ENCODE measurements around the gene SERTAD2.

Gene SERTAD2

DNA sequence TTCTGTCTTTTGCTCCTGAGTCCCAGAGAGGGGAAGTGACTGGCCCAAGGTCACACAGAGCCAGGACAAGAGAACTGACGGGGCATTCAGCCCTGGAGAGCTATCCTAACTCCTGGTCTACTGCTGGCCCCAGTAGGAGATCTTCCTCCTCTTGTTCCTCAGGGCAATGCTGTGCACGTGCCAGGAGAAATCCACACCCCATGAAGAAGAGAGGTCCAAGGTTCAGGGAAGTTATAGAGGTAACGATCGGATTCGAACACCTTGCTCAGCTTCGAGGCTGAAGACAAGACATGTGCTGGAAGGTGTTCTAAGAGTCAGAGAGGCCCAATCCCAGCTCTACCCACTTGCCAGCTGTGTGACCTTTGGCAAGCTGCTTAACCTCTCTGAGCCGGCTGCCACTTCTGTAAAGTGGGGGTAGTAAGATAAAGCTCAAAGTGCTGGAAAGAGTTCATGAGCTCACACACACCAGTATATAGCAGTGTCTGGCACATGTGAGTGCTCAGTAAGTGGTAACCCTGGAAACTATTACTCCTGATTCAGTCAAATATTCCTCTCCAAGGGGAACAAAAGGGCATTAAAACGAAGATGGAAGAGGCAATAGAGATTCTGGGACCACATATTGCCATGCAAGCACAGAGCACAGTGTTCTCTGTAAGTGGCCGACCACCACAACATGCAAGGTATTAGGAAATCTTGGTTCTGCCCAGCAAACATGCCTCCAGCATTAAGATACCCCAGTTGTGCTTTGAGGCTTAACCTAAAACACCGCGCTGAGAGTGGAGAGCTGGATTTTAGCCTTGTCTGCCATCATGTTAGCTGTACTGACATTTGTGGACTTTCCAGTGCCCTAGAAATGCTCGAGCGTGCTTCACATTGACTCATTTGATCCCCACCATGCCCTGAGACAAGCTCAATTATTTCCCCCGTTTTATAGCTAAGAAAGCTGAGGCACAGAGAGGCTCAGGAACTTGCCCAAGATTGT, 25.6 kb downstream of the SERTAD2 start:
- no peak for DNase-seq

DNA sequence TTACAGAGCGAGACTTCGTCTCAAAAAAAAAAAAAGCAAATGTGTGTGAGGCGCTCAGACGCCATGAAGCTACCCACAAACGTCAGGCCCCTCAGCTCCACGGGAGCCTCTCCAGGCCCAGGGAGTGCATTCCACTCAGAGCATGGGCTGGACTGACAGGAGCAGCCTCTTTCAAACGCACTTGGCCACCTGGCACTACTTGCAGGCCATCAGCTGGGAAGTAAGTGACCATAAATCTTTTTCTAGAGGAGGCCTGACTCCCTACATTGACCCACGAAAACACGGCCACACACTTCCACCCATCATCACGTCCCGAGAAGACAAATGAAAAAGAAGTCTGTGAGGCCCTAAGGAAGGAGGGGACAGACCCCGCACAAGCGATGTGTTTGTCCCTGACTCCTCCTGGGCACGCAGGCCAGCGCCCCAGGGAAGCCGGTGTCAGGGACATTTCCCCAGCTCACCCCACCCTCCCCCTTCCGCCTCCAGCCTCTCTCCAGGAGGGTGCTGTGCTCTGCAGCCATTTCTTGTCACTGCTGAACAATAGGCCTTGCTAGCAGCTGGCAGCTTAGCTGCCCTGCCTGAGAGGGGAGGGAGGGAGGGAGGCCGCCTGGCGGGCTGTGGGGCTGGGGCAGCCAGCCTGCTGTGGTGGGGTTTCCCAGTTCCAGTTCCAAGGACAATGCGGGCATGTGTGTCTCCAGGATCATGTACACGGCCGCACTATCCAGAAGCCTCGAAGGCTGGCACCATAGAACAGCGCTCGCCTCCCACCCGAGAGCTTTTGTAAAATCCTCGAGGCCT, 26.6 kb downstream of the SERTAD2 start:
- no peak for DNase-seq

DNA sequence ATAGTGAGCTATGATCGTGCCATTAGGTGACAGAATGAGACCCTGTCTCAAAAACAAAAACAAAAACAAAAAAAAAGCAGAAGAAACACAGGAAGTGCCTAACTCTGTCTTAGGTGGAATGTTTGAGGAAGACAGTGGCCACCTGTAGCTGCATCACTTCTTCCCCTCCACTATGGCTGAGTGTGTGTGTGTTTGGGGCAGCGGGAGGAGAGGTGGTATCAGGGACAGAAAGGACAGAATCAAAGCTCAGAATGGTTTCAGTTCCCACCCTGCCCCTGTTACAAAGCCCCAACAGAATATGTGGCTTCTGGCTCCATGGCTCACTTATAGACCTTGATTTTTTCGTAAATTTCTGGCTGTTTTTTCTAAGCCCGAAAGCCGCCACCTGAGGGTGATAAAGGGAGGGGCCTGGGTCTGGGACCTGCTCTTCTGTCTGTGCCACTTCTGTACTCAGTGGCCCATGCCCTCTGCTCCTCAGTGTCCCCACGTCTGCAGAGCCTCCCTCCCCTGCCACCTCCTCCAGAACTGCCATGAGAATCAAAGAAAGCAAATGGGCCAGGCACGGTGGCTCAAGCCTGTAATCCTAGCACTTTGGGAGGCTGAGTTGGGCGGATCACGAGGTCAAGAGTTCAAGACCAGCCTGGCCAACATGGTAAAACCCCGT, 27.4 kb downstream of the SERTAD2 start:
- no peak for DNase-seq

DNA sequence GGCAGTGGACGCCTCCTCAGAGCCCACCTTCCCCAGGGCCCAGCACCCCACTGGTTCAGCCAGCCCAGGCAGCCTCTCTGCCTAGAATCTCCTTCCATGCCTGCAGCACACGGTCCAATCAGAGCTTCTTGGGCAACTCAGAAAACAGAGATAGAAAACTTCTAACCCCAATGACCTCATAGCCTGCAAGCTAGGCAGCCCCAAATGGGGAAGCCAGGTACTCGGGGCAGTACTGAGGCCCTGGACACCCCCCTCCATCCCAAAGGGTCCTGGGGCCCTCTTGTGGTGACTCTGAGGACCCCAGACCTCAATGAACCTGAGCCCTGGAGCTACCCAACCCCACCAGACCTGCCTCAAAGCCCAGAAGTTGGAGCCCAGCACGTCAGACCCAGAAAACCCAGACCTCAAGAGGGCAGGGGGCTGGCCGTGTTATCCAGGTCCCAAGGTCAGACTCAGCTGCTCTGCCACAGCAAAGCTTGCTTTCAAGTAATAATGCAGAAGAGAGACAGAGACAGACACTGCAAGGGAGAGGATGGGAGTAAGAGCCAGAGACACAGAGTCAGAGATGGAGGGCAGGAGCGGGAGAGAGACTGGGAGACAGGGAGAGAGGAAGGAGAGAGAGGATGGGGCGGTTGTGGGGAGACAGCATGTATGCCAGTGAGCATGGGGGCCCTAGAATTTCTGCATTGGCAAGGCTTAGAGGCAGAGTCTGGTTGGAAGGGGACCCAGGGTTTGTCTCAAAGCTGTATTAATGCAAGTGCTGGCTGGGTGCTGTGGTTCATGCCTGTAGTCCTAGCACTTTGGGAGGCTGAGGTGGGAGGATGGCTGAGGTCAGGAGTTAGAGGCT, 28.2 kb downstream of the SERTAD2 start:
- DNase-seq = no peak

DNA sequence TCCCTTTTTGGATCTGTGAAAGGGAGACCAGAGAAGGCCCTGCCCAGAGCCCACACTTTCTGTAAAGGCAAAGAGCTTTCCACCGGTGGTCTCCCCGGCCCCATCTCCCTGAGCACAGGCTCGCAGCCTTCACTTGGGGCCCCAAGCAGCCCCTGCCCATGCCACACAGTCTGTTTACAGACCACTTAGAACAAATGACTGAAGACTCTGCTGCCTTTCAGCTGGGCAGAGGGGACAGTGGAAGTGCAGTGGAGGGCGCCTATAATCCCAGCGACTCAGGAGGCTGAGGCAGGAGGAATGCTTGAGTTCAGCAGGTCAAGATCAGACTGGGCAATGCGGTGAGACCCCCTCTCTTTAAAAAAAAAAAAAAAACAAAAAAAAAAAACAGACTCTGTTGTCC, 28.9 kb downstream of the SERTAD2 start:
- no peak for DNase-seq

DNA sequence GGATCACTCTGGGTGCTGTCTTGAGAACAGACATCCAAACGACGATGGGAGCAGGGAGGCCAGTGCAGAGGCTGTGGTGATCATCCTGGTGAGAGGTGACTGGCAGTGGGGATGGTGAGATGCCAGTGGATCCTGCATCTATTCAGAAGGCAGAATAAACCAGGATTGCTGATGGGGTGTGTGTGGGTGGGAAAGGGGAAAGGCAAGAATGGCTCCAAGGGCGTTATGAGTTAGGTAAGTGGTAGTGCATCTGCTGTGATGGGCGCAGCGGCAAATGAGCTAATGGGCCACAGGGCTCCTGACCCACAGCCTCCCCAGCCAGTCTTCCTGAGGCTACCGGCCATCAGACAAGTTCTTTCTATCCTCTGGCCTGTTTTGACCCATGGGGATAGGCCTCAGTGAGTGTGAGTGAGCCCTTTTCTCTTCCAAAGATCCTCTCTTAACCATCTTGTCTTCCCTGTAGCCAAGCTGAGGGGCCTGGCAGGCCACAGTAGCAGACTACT, 29.6 kb downstream of the SERTAD2 start:
- DNase-seq = no peak

DNA sequence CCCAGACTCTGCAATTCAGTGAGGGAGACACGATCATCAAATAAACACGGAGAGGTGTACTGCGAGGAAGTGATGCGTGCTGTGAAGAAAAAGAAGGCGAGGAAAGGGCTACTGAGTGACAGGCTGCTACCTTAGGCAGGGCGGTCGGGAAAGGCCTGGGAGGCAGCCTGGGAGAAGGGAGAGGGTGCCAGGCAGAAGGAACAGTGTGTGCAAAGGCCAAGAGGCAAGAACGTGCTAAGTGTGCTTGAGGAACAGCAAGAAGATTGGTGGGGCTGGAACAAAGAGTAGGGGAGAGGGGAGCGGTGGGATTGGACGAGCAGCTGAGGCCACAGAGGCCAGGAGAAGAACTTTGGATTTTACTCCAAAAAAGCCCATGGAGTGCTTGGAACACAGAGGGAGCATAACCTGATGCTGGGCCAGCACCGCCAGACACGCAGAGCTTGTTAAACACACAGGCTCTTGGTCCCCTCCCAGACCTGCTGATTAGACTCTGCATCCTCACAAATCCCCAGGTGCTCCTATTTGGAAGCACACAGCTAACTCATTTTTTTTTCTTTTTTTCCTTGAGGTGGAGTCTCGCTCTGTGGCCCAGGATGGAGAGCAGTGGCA, 30.4 kb downstream of the SERTAD2 start:
- no peak for DNase-seq

DNA sequence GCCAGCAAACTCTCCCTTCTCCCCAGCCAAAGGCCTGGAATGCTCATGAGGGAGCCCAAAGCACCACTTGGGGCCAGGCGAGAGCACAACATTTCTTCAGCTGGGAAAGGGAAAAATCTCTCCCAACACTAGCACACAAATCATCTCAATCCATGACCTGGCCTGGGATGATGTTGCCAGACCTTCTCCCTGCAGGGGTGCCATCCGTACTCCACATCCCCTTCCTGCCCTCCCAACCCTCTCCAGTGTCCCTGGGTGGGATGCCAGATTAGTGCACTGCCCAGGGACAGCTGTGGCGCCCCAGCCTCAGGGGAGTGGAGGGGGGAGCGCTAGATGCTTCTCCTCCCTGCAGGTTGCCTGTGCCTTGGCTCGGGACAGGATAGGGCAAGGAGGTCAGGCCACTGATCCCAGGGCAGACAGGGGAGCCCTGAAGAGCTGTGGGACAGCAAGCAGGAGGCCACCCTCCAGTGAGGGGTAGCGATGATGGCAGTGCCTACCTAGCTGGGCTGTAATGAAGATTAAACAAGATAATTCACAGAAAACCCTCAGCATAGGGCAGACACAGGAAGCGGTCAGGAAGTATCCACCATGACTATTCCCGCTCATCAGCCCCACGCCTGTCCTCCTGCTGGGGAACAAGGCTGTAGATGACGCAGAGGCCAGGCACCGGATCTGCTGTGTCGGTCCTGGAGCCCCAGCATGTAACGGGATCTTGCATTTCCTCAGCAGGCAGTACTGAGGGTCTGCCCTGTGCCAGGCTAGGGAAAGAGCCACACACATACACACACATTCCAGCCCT, 31.1 kb downstream of the SERTAD2 start:
- DNase-seq = no peak

DNA sequence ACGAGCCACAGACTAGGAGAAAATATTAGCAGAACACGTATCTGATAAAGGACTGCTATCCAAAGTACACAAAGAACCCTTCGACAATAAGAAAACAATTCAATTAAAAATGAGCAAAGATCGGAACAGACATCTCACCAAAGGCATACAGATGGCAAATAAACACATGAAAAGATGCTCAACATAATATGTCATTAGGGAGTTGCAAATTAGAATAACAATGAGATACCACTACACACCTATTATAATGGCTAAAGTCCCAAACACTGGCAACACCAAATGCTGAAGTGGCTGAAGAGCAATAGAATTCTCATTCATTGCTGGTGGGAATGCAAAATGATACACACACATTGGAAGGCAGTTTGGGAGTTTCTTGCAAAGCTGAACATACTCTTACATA, 33.1 kb downstream of the SERTAD2 start:
- DNase-seq = no peak

DNA sequence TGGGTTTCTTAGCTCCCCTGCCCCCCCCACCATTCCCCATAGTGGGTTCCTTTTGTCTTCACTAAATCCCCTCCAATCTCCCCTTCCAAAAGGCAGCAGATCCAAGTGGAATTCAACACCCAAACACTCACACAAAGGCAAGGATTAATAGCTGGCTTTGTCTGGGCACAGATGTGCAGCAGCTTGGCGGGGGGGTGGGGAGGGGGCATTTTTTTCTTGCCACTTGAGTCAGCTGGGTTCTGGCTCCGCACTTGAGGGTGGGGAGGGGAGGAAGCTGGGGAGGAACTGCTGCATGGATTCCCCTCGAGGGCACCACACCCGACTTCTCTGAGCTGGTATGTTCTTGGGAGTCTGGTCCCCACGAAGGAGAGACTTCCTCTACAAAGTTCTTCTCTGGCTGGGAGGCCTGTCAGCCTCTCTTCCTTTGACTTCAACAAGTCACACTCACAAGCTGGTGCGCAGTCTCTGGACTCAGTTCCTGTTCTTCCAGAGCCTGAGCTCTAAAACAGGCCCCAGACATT, 36.0 kb downstream of the SERTAD2 start:
- DNase-seq = no peak

DNA sequence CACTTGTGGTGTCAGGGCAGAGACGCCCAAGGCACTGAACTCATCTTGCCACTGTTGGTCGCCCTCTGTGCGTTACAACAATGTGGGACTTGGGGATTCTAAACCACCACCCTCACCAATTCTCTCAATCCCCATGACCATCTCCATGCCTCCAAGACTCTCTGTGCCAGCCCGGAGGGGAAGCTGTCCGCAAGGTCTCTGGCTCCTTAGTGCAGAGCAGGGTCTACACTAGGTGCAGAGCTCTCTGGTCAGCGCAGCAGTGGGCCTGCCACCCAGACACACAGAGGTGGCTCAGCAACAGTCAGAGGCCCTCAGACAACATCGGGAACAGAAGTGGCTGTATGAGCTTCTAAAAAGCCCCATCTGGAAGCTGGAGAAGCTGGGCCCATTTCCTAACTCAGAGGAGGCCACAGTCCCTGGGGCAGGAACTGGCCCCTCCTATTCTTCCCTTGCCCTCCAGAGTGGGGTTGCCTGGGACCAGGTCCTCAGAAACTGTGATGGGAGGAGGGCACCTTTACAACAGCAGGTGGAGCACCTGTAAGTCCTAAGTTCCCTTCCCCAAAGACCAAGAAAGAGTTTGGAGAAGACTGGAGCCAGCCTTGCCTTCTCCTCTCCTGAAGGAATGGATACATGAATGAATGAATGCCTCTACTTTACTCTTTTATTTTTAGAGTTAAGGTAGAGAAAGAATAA, 37.7 kb downstream of the SERTAD2 start:
- no peak for DNase-seq

DNA sequence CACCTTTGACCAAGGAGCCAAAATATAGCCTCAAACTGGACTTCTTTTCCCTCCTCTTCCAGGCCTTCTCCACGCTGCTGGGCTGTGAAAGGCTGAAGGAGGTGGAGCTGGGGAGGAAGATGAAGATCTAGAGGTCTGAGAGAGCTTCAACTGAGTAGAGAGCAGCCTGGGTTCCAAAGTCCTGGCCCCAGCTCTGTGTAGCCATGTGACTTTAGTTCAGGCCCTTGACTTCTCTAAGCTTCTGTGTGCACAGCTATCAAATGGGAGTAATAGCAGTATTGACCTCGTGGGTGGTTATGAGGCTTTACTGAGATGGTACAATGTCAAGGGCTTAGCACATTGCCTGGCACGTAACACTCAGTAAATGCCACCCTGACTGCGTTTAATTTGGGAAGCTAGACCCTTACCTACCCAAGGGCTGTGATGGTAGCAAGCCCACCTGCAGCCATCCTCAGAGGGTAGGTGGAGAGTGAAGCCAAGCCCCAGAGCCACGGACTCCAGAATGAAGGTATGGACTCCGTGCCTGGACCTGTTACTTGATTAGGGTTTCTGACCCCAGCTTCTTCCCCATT, 38.4 kb downstream of the SERTAD2 start:
- no peak for DNase-seq

DNA sequence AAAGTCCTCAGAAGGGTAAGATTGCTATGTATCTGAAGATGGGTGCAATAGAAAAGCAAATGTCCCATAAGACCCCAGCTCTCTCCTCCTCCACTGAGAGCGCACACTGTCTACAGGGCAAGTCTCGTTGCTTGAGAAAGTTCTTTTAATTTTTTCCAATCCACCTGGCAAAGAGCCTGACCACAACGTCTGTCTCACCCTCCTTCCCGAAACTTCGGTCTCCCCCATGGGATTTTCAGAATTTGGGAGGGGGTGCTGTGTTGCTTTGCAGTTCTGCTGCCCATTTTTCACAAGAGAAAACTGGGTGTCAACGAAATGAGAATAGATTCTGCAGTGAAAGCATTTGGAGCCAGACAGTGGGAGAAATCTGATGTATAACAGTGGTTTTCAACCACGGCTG, 40.4 kb downstream of the SERTAD2 start:
- DNase-seq = no peak

DNA sequence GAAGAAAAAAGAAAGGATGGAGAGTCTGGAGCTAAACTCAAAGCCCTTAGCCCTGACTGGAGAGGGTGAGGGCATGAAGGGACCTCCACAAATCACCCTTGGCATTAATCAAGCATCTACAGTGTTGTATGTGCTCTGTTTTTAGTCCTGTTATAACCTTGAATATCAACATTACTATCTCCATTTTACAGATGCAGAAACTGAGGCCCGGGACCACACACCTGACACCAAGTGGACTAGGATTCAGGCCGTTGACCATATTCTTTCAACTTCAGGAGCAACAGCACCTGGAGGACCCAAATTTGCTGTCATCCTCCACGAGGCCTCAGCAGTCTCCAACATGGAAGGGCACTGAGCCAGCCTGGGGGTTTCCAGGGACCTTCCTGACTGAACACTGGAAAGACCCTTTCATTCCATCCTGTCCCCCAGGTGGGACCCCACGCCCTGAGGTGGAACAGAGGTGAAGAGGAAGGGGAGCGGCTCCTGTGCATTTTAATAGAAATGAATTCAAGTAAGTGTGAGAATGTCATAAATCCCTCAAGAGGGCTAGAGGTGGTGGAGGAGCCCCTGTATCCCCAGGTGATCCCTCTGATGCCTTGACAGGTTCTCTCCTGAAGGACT, 41.0 kb downstream of the SERTAD2 start:
- DNase-seq = no peak

DNA sequence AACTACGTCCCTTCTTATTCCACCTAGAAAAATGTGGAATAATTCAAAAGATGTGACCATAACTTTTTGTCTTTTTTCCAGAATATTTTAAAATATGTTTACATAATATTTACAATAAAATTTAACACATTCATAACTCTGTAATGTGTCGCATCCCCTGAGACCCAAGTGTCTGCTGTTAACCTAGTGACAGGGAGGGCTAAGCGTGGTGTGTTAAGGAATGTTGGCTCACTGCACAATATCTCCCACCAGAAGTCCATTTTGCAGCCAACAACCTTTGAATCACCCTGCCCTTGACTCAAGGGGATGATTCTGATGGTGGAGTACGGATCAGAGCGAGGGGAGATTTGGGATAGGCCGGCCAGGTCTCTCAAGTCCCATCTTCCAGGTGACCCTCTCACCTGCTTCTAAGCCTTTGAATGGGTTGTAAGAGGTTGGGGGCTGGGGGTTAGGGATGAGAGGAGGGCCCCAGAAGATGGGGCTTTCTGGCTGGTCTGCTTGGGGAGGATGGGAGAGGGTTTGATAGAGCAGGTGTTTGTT, 43.3 kb downstream of the SERTAD2 start:
- no peak for DNase-seq

DNA sequence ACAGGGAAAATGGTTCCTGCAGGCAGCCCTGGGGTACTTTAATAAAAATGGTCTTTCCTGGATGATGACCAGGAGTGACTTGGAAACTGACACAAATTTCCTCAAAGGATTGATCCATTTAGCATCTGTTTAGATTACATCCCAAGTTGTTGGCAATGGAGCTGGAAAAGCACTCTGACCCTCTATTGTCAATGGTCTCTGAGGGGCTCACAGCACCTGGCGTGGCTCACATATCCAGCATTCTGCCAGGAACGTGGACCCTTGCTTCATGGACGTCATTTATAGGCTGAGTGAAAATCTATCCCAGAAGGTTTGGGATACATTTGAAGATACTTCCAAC, 43.8 kb downstream of the SERTAD2 start:
- no peak for DNase-seq

DNA sequence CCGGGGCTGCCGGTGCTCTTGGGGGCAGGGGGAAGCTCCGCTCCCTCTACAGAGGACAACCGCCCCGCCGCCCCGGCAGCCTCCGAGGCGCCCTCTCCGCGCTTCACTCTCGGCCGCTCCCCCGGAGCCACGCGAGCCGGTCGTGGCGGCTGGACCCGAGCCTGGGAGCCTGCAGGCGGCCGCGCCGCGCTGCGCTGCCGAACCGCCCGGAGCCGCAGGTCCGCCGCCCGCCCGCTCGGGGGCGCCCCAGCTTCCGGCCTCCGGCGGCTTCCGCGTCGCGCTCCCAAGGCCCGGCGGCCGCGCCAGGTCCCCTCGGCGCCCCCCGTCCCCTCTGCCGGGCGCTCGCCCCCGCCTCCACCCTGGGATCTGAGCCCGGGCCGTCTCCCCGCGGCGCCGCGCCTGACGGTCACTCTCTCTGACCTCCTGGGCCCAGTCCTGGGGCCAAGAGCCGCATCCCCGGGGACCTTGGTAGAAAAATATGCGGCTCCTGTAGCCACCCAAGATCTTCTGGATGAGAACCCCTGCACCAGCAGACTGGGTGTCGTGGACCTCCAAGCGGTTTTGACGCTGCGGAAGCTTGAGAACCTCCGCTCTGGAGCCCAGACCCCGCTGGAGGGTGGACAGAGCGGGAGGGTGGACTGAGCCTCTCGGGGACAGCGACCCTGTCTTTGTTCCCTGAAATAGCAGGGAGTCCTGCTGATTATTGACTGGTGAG, 44.3 kb downstream of the SERTAD2 start:
- DNase-seq = peak; percentile 45 to 71 (median 51)

DNA sequence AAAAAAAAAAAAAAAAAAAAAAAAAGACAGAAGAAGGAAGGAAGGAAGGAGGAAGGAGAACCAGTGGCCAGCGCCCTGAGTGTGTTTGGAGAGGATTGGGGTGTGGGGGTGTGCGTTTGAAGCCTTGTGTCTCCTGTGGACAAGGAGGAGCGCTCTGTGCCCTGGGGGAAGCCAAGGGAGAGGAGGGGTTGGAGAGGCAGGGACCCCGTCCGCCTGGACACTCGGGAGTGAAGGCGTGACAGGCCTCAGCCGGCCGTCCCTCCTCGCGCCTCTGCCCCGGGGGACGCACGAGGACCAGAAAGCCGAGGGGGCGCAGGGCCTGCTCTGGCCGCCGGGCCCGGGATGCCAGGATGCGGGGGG, 44.9 kb downstream of the SERTAD2 start:
- DNase-seq = no peak
